HepG2 (cell line): ENCODE data around the gene FOXK2. TPM values are rescaled to one million over a fixed set of nuclear protein-coding genes. Genes with fewer than 3 reads are reported as not detected.
A peak's percentile ranks its signal among the peaks of the same experiment; 100 is the strongest.

Source experiments
- ATF5 ChIP-seq: sonication (generic); formaldehyde crosslinking; IDR thresholded peaks from 2 replicates; pipeline ENCODE4 v1.4.0; 2020; ENCODE audit warnings: mild to moderate bottlenecking, low read depth, missing genetic modification reagents
- BCLAF1 ChIP-seq: fragments of 450-650 bp; IDR thresholded peaks from 2 replicates; pipeline ENCODE4 v1.6.1; 2017; ENCODE audit warnings: mild to moderate bottlenecking
- BORCS8-MEF2B ChIP-seq: sonication (generic); formaldehyde crosslinking; IDR thresholded peaks from 2 replicates; pipeline ENCODE4 v1.8.0; 2022; ENCODE audit warnings: mild to moderate bottlenecking, missing genetic modification reagents
- EED ChIP-seq: sonication (generic); formaldehyde crosslinking; IDR thresholded peaks from 2 replicates; pipeline ENCODE4 v1.5.0; 2020; ENCODE audit warnings: mild to moderate bottlenecking, missing genetic modification reagents
- GABPA ChIP-seq, 2 experiments: IDR thresholded peaks; 2 replicates each; pipeline ENCODE4 v1.6.1; 2011 to 2016; ENCODE audit warnings: low read depth in 2 of 2, low read length in 1 of 2, missing biosample characterization in 1 of 2, missing genetic modification characterization in 1 of 2
- GABPB1 ChIP-seq: IDR thresholded peaks from 2 replicates; pipeline ENCODE4 v1.6.1; 2016; ENCODE audit warnings: mild to moderate bottlenecking, missing genetic modification reagents, moderate library complexity, missing compliant biosample characterization
- HMG20A ChIP-seq: IDR thresholded peaks from 2 replicates; pipeline ENCODE4 v1.6.1; 2016; ENCODE audit warnings: borderline replicate concordance
- HNRNPLL ChIP-seq: fragments of 200-400 bp; formaldehyde crosslinking; IDR thresholded peaks from 2 replicates; pipeline ENCODE4 v1.6.1; 2017; ENCODE audit warnings: mild to moderate bottlenecking, low read depth, low read length; ENCODE audit not compliant: poor library complexity, severe bottlenecking
- HOXD1 ChIP-seq: sonication (generic); formaldehyde crosslinking; IDR thresholded peaks from 2 replicates; pipeline ENCODE4 v1.5.0; 2020; ENCODE audit warnings: missing genetic modification reagents
- KDM3A ChIP-seq: IDR thresholded peaks from 2 replicates; pipeline ENCODE4 v1.6.1; 2018; ENCODE audit warnings: low read depth, missing compliant biosample characterization
- KDM5A ChIP-seq: fragments of 200-600 bp; sonication (generic); IDR thresholded peaks from 2 replicates; pipeline ENCODE4 v1.7.0; 2018; ENCODE audit warnings: antibody characterized with exemption, mild to moderate bottlenecking, low read length, borderline replicate concordance
- MAFF ChIP-seq: IDR thresholded peaks from 2 replicates; pipeline ENCODE4 v1.6.1; 2011; ENCODE audit warnings: low read depth, low read length, improper control_type of control experiment
- MAFG ChIP-seq: sonication (generic); formaldehyde crosslinking; IDR thresholded peaks from 2 replicates; pipeline ENCODE4 v1.5.1; 2020; ENCODE audit warnings: mild to moderate bottlenecking, missing genetic modification reagents
- MTA1 ChIP-seq: sonication (generic); formaldehyde crosslinking; IDR thresholded peaks from 2 replicates; pipeline ENCODE4 v1.4.0; 2020; ENCODE audit warnings: missing genetic modification reagents, mild to moderate bottlenecking, borderline replicate concordance
- MZF1 ChIP-seq: sonication (generic); formaldehyde crosslinking; IDR thresholded peaks from 2 replicates; pipeline ENCODE4 v1.8.1; 2023; ENCODE audit warnings: mild to moderate bottlenecking, missing genetic modification reagents, borderline replicate concordance
- NR2F2 ChIP-seq: IDR thresholded peaks from 2 replicates; pipeline ENCODE4 v1.6.1; 2012; ENCODE audit warnings: low read depth, inconsistent platforms, borderline replicate concordance
- SAP130 ChIP-seq: IDR thresholded peaks from 2 replicates; pipeline ENCODE4 v1.6.1; 2016; ENCODE audit warnings: low read depth
- SP5 ChIP-seq: IDR thresholded peaks from 2 replicates; pipeline ENCODE4 v1.6.1; 2016; ENCODE audit warnings: low read depth, borderline replicate concordance
- U2AF1 ChIP-seq: fragments of 200-400 bp; formaldehyde crosslinking; optimal IDR thresholded peaks from 2 replicates; pipeline ENCODE3; 2017; ENCODE audit warnings: mild to moderate bottlenecking, low read depth, low read length
- YEATS4 ChIP-seq: sonication (generic); formaldehyde crosslinking; IDR thresholded peaks from 2 replicates; pipeline ENCODE4 v1.4.0; 2020; ENCODE audit warnings: missing genetic modification reagents, borderline replicate concordance
- ZFP36L2 ChIP-seq: sonication (generic); formaldehyde crosslinking; IDR thresholded peaks from 2 replicates; pipeline ENCODE4 v1.4.0; 2020; ENCODE audit warnings: missing genetic modification reagents
- ZNF138 ChIP-seq: sonication (generic); formaldehyde crosslinking; IDR thresholded peaks from 2 replicates; pipeline ENCODE4 v1.5.0; 2020; ENCODE audit warnings: mild to moderate bottlenecking, low read depth, missing genetic modification reagents
- ZNF232 ChIP-seq: sonication (generic); formaldehyde crosslinking; IDR thresholded peaks from 2 replicates; pipeline ENCODE4 v1.4.0; 2020; ENCODE audit warnings: missing genetic modification reagents, borderline replicate concordance
- ZNF510 ChIP-seq: sonication (generic); formaldehyde crosslinking; IDR thresholded peaks from 2 replicates; pipeline ENCODE4 v1.4.0; 2020; ENCODE audit warnings: low read depth, mild to moderate bottlenecking, missing genetic modification reagents
- ZNF678 ChIP-seq: sonication (generic); formaldehyde crosslinking; IDR thresholded peaks from 2 replicates; pipeline ENCODE4 v1.4.0; 2020; ENCODE audit warnings: mild to moderate bottlenecking, missing genetic modification reagents
- ZNF710 ChIP-seq: sonication (generic); formaldehyde crosslinking; IDR thresholded peaks from 2 replicates; pipeline ENCODE4 v1.5.0; 2020; ENCODE audit warnings: mild to moderate bottlenecking, missing genetic modification reagents, borderline replicate concordance
- ZSCAN31 ChIP-seq: sonication (generic); formaldehyde crosslinking; IDR thresholded peaks from 2 replicates; pipeline ENCODE4 v1.5.0; 2020; ENCODE audit warnings: low read depth, mild to moderate bottlenecking, missing genetic modification reagents
- polyA plus RNA-seq, 8 experiments: library from polyadenylated mRNA; depleted of rRNA in 3 of 8; stranded (reverse) in 7 of 8; unstranded in 1 of 8; fragments of >200 nt; fragmentation: Illumina TruSeq in 4 of 8; extraction: Trizol in 4 of 8; gene quantifications; 2 replicates each; pipeline versions ENCODE4 v1.2.1 to v1.2.3, GENCODE V29; 2011 to 2016; ENCODE audit warnings: low read depth in 4 of 8, missing spikeins in 1 of 8, mixed read lengths in 1 of 8; ENCODE audit not compliant: insufficient read depth in 1 of 8
- total RNA-seq, 5 experiments: library from RNA; depleted of rRNA; stranded (reverse); fragments of >200 nt; fragmentation: Illumina TruSeq; extraction: Trizol; gene quantifications; 2 replicates each; pipeline ENCODE4 v1.2.3, GENCODE V29; 2016; ENCODE audit warnings: low read depth in 1 of 5

The FOXK2 gene
- total and polyA plus RNA-seq, 2 of the 13 experiments (the other 11 are each of a cell fraction or from before 2014, with no cell fraction given), result 67.1 to 67.2 TPM

GRCh38 chr17:82495844-82496528 lies 23.5 kb upstream of the FOXK2 start (continued):
- TF ChIP-seq ATF5 (CRISPR knock-in tag) (no peak), BCLAF1 (no peak), U2AF1 (no peak), KDM3A (CRISPR knock-in tag) (0 out of 2 replicates have a peak, but pooled peaks have one; percentile 55), SAP130 (CRISPR knock-in tag) (peak; percentile 42), MZF1 (CRISPR knock-in tag) (no peak), YEATS4 (CRISPR knock-in tag) (no peak), HMG20A (CRISPR knock-in tag) (no peak), ZNF138 (CRISPR knock-in tag) (no peak), GABPB1 (CRISPR knock-in tag) (peak; percentile 49; the same call in 1 of the 2 replicates), ZNF232 (no peak), KDM5A (no peak), GABPA (IDR thresholded peaks at IDR 0.05; ENCODE audit: low read depth, low read length) (no peak), GABPA (CRISPR knock-in tag; IDR thresholded peaks at IDR 0.05; ENCODE audit: low read depth) (no peak), ZSCAN31 (no peak), BORCS8-MEF2B (no peak), SP5 (CRISPR knock-in tag) (no peak), NR2F2 (no peak), EED (peak; percentile 11; the same call in 1 of the 2 replicates), ZNF710 (CRISPR knock-in tag) (no peak), ZFP36L2 (no peak), ZNF510 (CRISPR knock-in tag) (no peak), MAFG (no peak), HOXD1 (no peak), HNRNPLL (no peak), MAFF (no peak), ZNF678 (CRISPR knock-in tag) (no peak), MTA1 (CRISPR knock-in tag) (peak; percentile 63; the same call in 1 of the 2 replicates)
